Body of pancreas (tissue), 4 donors: Measurements from ENCODE around the gene CASZ1. TPM values are rescaled to one million over a fixed set of nuclear protein-coding genes. Genes with fewer than 3 reads are reported as not detected.

Experiments
- ATAC-seq: fragments of 150-250 bp; one replicate; pipeline ENCODE4 v1.9.1; 2016
- DNase-seq, 4 donors: peaks; one replicate each; pipeline ENCODE4 v3.0.0-alpha.2; 2019
- H3K27ac ChIP-seq, 4 donors: fragments of 200-600 bp; sonication (generic); 1 replicate in 3 of 4; 2 replicates in 1 of 4; pipeline versions ENCODE4 v1.5.1 to v1.6.1; 2016 to 2019; ENCODE audit warnings: mild to moderate bottlenecking in 1 of 4, mixed read lengths in 1 of 4, moderate library complexity in 1 of 4
- H3K27me3 ChIP-seq, 2 donors: fragments of 200-600 bp; sonication (generic); one replicate each; pipeline ENCODE4 v1.6.0; 2016; ENCODE audit warnings: mild to moderate bottlenecking in 1 of 2
- H3K36me3 ChIP-seq, 2 donors: fragments of 200-600 bp; sonication (generic); replicated peaks in 1 of 2; 2 replicates each; pipeline ENCODE4 v1.5.1; 2016; ENCODE audit warnings: low read depth in 2 of 2; ENCODE audit not compliant: insufficient read depth in 1 of 2
- H3K4me1 ChIP-seq: fragments of 200-600 bp; sonication (generic); one replicate; pipeline ENCODE4 v1.6.0; 2016
- H3K4me3 ChIP-seq, 2 donors: fragments of 200-600 bp; sonication (generic); 1 replicate in 1 of 2; 2 replicates in 1 of 2; pipeline ENCODE4 v1.5.1; 2016 to 2019
- H3K9me3 ChIP-seq, 3 donors: fragments of 200-600 bp; sonication (generic); 1 replicate in 2 of 3; 2 replicates in 1 of 3; pipeline ENCODE4 v1.5.1; 2016
- CTCF ChIP-seq, 7 experiments: fragments of 450-650 bp in 4 of 7; fragments of 200-600 bp in 3 of 7; sonication (generic) in 3 of 7; IDR thresholded peaks; one replicate each; pipeline ENCODE4 v1.5.1; 2016 to 2019; ENCODE audit warnings: antibody characterized with exemption in 7 of 7
- POLR2A ChIP-seq, 3 donors: fragments of 450-650 bp; IDR thresholded peaks; one replicate each; pipeline ENCODE4 v1.6.1; 2016; ENCODE audit warnings: antibody characterized with exemption in 3 of 3, mild to moderate bottlenecking in 2 of 3
- WGBS, 2 donors: methylation state at CpG; one replicate each; pipeline ENCODE4 v1.1.5; 2017; 5-methylcytosine and 5-hydroxymethylcytosine counted together
- intact Hi-C: fragments of 100-400 bp; cut with DNase I; formaldehyde crosslinking; loops from one replicate; pipeline ENCODE4 v1.15.1; 2023
- total RNA-seq, 2 donors: library from RNA; depleted of rRNA; stranded (reverse); fragments of >200 nt; gene quantifications; one replicate each; pipeline ENCODE4 v1.1.0, GENCODE V29; 2016

Gene CASZ1
- total RNA-seq, 2 donors from 2014 or later = 9.3 to 14.2 TPM

- no peaks in the 10 kb centered on the region for H3K9me3 ChIP-seq
- H3K27ac ChIP-seq = no peak overlapping the region
- no peak for ATAC-seq
- WGBS, 2 donors = 91 to 92% methylated on average over 40 to 51 of the region's 52 CpGs
- intact Hi-C loops = no loop called here
- peaks cover 16% of the 10 kb centered on the region for H3K4me1 ChIP-seq
- DNase-seq = no peak
- TF ChIP-seq CTCF (IDR thresholded peaks at IDR 0.05) = no peak
- no peak for TF ChIP-seq POLR2A (IDR thresholded peaks at IDR 0.05)
- peaks cover 0 to 8% of the 10 kb centered on the region in 2 donors for H3K36me3 ChIP-seq
- no peak overlapping the region for H3K4me3 ChIP-seq
- H3K27me3 ChIP-seq = no peaks in the 10 kb centered on the region
Observed at GRCh38 chr1:10659646-10660540, 136.6 kb downstream of the CASZ1 start.

- TF ChIP-seq CTCF (IDR thresholded peaks at IDR 0.05) = no peak
- TF ChIP-seq POLR2A (IDR thresholded peaks at IDR 0.05) = no peak
- Histone ChIP-seq H3K4me3 (no peak overlapping the region), H3K4me1 (peaks cover 13% of the 10 kb centered on the region), H3K9me3 (no peaks in the 10 kb centered on the region), H3K36me3 (peaks cover 0 to 8% of the 10 kb centered on the region in 2 donors), H3K27ac (no peak overlapping the region), H3K27me3 (no peaks in the 10 kb centered on the region)
- 92 to 95% methylated on average over 17 to 18 of the region's 18 CpGs for WGBS, 2 donors
- DNase-seq = no peak
- intact Hi-C loops = no loop called here
- no peak for ATAC-seq
Observed at GRCh38 chr1:10659218-10659617, 137.2 kb downstream of the CASZ1 start.

- H3K4me1 ChIP-seq = peaks cover 6% of the 10 kb centered on the region
- ATAC-seq (no peak), DNase-seq (no peak)
- no peak overlapping the region for H3K27ac ChIP-seq
- no peaks in the 10 kb centered on the region for H3K9me3 ChIP-seq
- TF ChIP-seq CTCF (IDR thresholded peaks at IDR 0.05) (no peak), POLR2A (IDR thresholded peaks at IDR 0.05) (no peak)
- WGBS, 2 donors = 77 to 81% methylated on average over 11 to 17 of the region's 19 CpGs
- no peaks in the 10 kb centered on the region for H3K27me3 ChIP-seq
- H3K36me3 ChIP-seq = peaks cover 0 to 13% of the 10 kb centered on the region in 2 donors
- H3K4me3 ChIP-seq = no peak overlapping the region
- intact Hi-C loops = no loop called here
Observed at GRCh38 chr1:10658396-10659066, 137.9 kb downstream of the CASZ1 start.

- H3K9me3 ChIP-seq = no peaks in the 10 kb centered on the region
- H3K27ac ChIP-seq = no peak overlapping the region
- no peak overlapping the region for H3K4me3 ChIP-seq
- DNase-seq (no peak), ATAC-seq (no peak)
- H3K4me1 ChIP-seq = peaks cover 5% of the 10 kb centered on the region
- H3K36me3 ChIP-seq = peaks cover 0 to 14% of the 10 kb centered on the region in 2 donors
- no peaks in the 10 kb centered on the region for H3K27me3 ChIP-seq
- 94 to 95% methylated on average over 24 to 28 of the region's 29 CpGs for WGBS, 2 donors
- intact Hi-C loops = no loop called here
- no peak for TF ChIP-seq POLR2A (IDR thresholded peaks at IDR 0.05)
- no peak for TF ChIP-seq CTCF (IDR thresholded peaks at IDR 0.05)
Observed at GRCh38 chr1:10657088-10657847, 139.2 kb downstream of the CASZ1 start.
